B cell (primary cell): ENCODE results near the gene RHOD. TPM values are rescaled to one million over a fixed set of nuclear protein-coding genes. Genes with fewer than 3 reads are reported as not detected.
A peak's percentile ranks its signal among the peaks of the same experiment; 100 is the strongest.

ENCODE experiments used
- ATAC-seq: fragments of 200-7000 bp; cut with Tn5 transposase; one replicate; pipeline ENCODE4 v1.10.0; 2021; ENCODE audit warnings: low read depth, mild to moderate bottlenecking, moderate number of reproducible peaks, moderate library complexity
- CTCF ChIA-PET: fragments of 350-600 bp; sonication (Branson Sonifier 250); formaldehyde crosslinking; loops from one replicate; lab custom pipeline; 2021; ENCODE audit warnings: antibody characterized with exemption, inconsistent platforms; lab: Charles Lee
- POLR2A ChIA-PET: fragments of 350-600 bp; sonication (Branson Sonifier 250); formaldehyde crosslinking; loops from one replicate; lab custom pipeline; 2021; ENCODE audit warnings: antibody characterized with exemption; lab: Charles Lee
- DNase-seq: peaks from one replicate; pipeline ENCODE4 v3.0.0; 2013
- H2AFZ ChIP-seq: 2 replicates; pipeline ENCODE4 v1.6.1; 2012; ENCODE audit warnings: mild to moderate bottlenecking, low read depth, low read length; ENCODE audit not compliant: insufficient read depth, poor library complexity, severe bottlenecking
- H3K27ac ChIP-seq, 2 donors: 1 replicate in 1 of 2; 2 replicates in 1 of 2; pipeline ENCODE4 v1.5.1; 2012 to 2013; ENCODE audit warnings: low read length in 2 of 2, mild to moderate bottlenecking in 2 of 2, moderate library complexity in 1 of 2
- H3K27me3 ChIP-seq, 4 experiments: fragments of 200-600 bp in 1 of 4; sonication (generic) in 1 of 4; replicated peaks in 1 of 4; 1 replicate in 2 of 4; 2 replicates in 2 of 4; pipeline versions ENCODE4 v1.6.1 to v1.7.0; 2013 to 2016; ENCODE audit warnings: low read length in 3 of 4, mild to moderate bottlenecking in 2 of 4, mixed read lengths in 1 of 4, moderate library complexity in 1 of 4; ENCODE audit not compliant: insufficient read depth in 4 of 4, control insufficient read depth in 3 of 4; ENCODE audit errors: control extremely low read depth in 1 of 4
- H3K36me3 ChIP-seq, 2 experiments: replicated peaks in 1 of 2; 1 replicate in 1 of 2; 2 replicates in 1 of 2; pipeline versions ENCODE4 v1.6.1 to v1.7.1; 2013; ENCODE audit warnings: low read length in 1 of 2; ENCODE audit not compliant: insufficient read depth in 2 of 2, control insufficient read depth in 1 of 2; ENCODE audit errors: control extremely low read depth in 1 of 2, extremely low read depth in 1 of 2
- H3K4me1 ChIP-seq, 2 donors: fragments of 200-600 bp in 1 of 2; sonication (generic) in 1 of 2; 1 replicate in 1 of 2; 2 replicates in 1 of 2; pipeline versions ENCODE4 v1.5.1 to v1.6.1; 2013 to 2017; ENCODE audit warnings: low read length in 2 of 2; ENCODE audit not compliant: control insufficient read depth in 2 of 2, insufficient read depth in 2 of 2
- H3K4me2 ChIP-seq: replicated peaks from 2 replicates; pipeline ENCODE3; 2012; ENCODE audit warnings: mild to moderate bottlenecking, low read depth, low read length; ENCODE audit not compliant: poor library complexity, severe bottlenecking
- H3K4me3 ChIP-seq, 5 experiments: fragments of 200-600 bp in 1 of 5; sonication (generic) in 1 of 5; 1 replicate in 3 of 5; 2 replicates in 2 of 5; pipeline versions ENCODE4 v1.5.1 to v1.7.0; 2011 to 2016; ENCODE audit warnings: low read length in 4 of 5, mild to moderate bottlenecking in 4 of 5, low read depth in 2 of 5, control low read depth in 1 of 5, moderate library complexity in 1 of 5; ENCODE audit not compliant: insufficient read depth in 1 of 5; ENCODE audit errors: control extremely low read depth in 1 of 5, extremely low read depth in 1 of 5
- H3K79me2 ChIP-seq: fragments of 200-600 bp; sonication (generic); one replicate; pipeline ENCODE4 v1.6.0; 2016; ENCODE audit warnings: low read length; ENCODE audit not compliant: control insufficient read depth, insufficient read depth
- H3K9ac ChIP-seq: fragments of 200-600 bp; sonication (generic); 2 replicates; pipeline ENCODE4 v1.6.1; 2017; ENCODE audit warnings: mild to moderate bottlenecking, low read length, moderate library complexity
- H3K9me3 ChIP-seq, 3 donors: one replicate each; pipeline versions ENCODE4 v1.6.1 to v1.7.1; 2013; ENCODE audit warnings: low read length in 2 of 3; ENCODE audit not compliant: control insufficient read depth in 2 of 3, insufficient read depth in 1 of 3; ENCODE audit errors: control extremely low read depth in 1 of 3
- H4K20me1 ChIP-seq: 2 replicates; pipeline ENCODE4 v1.6.0; 2012; ENCODE audit warnings: mild to moderate bottlenecking, low read length; ENCODE audit not compliant: insufficient read depth, control insufficient read depth, poor library complexity, severe bottlenecking
- H3K27ac Mint-ChIP-seq: one replicate; pipeline ENCODE4 v1.8.0; 2021; ENCODE audit warnings: mixed read lengths
- H3K27me3 Mint-ChIP-seq: one replicate; pipeline ENCODE4 v1.8.0; 2021; ENCODE audit warnings: mixed read lengths
- H3K4me1 Mint-ChIP-seq: one replicate; pipeline ENCODE4 v1.8.0; 2021; ENCODE audit warnings: mixed read lengths
- H3K4me3 Mint-ChIP-seq: one replicate; pipeline ENCODE4 v1.8.0; 2021; ENCODE audit warnings: mixed read lengths
- H3K9me3 Mint-ChIP-seq: one replicate; pipeline ENCODE4 v1.8.0; 2022; ENCODE audit warnings: mixed read lengths; ENCODE audit not compliant: insufficient read depth
- EZH2 ChIP-seq: IDR thresholded peaks from 2 replicates; pipeline ENCODE4 v1.6.1; 2012; ENCODE audit warnings: borderline replicate concordance, low read depth, mild to moderate bottlenecking, moderate library complexity, low read length; ENCODE audit not compliant: insufficient read depth, poor library complexity, severe bottlenecking
- WGBS: methylation state at CpG from one replicate; pipeline ENCODE4 v1.1.5; 2013; ENCODE audit warnings: missing lambda C conversion rate; ENCODE audit not compliant: insufficient coverage; 5-methylcytosine and 5-hydroxymethylcytosine counted together
- intact Hi-C: fragments of 100-400 bp; cut with micrococcal nuclease; formaldehyde crosslinking; loops from one replicate; pipeline ENCODE4 v1.10.0; 2022
- polyA plus RNA-seq: library from polyadenylated mRNA; depleted of rRNA; stranded (reverse); fragments of >200 nt; gene quantifications from 2 replicates; pipeline ENCODE4 v1.2.3, GENCODE V29; 2012
- total RNA-seq, 2 donors: library from RNA; stranded (reverse); fragments of 120-200 nt in 1 of 2; gene quantifications; 1 replicate in 1 of 2; 2 replicates in 1 of 2; pipeline versions ENCODE4 v1.2.3 to v1.2.4, GENCODE V29; 2013 to 2022
- TF ChIP-seq, protein P1 (sequence below): fragments of 200-600 bp; IDR thresholded peaks from one replicate; pipeline ENCODE4 v1.8.0; 2022; ENCODE audit warnings: antibody characterized with exemption, mild to moderate bottlenecking

Gene RHOD
- total and polyA plus RNA-seq, 2 donors (not counting 1 experiment from before 2014, with no cell fraction given): 0.42 to 0.48 TPM

DNA sequence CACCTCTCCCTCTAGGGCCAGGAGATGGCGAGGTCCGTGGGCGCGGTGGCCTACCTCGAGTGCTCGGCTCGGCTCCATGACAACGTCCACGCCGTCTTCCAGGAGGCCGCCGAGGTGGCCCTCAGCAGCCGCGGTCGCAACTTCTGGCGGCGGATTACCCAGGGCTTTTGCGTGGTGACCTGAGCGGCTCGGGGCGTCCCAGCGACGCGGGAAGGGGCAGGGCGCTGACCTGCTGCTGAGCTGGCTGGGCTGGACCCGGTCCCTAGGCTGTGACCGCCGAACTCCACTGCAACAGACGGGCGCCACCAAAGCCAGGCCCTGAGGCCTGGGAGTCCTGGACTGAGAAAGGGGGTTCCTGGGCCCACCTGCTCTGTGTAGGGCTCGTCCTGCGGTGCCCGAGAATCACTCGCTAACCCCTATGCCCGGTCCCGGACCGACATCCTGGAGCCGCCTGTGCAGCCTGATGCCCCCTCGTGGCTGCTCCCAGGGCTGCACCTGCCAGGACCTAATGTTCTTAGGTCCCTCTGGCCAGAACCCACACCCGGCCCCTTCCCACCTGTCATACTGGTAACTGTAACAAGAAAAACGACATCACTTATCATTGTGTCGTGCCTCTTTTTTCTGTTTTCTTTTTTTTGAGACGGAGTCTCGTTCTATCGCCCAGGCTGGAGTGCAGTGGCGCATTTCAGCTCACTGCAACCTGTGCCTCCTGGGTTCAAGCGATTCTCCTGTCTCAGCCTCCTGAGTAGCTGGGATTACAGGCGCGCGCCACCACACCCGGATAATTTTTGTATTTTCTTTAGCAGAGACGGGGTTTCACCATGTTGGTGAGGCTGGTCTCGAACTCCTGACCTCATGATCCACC lies 15.0 kb downstream of the RHOD start:
- Mint-ChIP-seq H3K27me3 (peaks cover 12% of the 10 kb centered on the region), H3K9me3 (no peaks in the 10 kb centered on the region), H3K4me3 (peak overlapping the region; percentile 61), H3K4me1 (peaks cover 4% of the 10 kb centered on the region), H3K27ac (no peak overlapping the region)
- peak overlapping the region; percentile 35 for H3K9ac ChIP-seq
- peak overlapping the region; percentile 58 for H2AFZ ChIP-seq
- DNase-seq (peak; percentile 69), ATAC-seq (peak; percentile 86)
- no peaks in the 10 kb centered on the region for H3K9me3 ChIP-seq
- peaks cover 0 to 9% (median 4%) of the 10 kb centered on the region in 4 experiments for H3K27me3 ChIP-seq
- ChIA-PET POLR2A (no interaction called here), CTCF (interaction anchor here (0.7 to 2.0 kb wide), 6 partner anchors 10 to 376 kb away, joined by 3 to 6 read pairs (median 4); no protein-coding TSS in a partner anchor)
- 44% methylated on average over 53 of the region's 53 CpGs for WGBS
- H3K4me3 ChIP-seq: no peak overlapping the region
- H3K36me3 ChIP-seq: no peaks in the 10 kb centered on the region
- H3K4me1 ChIP-seq: peaks cover 6 to 7% of the 10 kb centered on the region in 2 donors
- no peaks in the 10 kb centered on the region for H4K20me1 ChIP-seq
- TF ChIP-seq EZH2: no peak
- TF ChIP-seq, protein P1, sequence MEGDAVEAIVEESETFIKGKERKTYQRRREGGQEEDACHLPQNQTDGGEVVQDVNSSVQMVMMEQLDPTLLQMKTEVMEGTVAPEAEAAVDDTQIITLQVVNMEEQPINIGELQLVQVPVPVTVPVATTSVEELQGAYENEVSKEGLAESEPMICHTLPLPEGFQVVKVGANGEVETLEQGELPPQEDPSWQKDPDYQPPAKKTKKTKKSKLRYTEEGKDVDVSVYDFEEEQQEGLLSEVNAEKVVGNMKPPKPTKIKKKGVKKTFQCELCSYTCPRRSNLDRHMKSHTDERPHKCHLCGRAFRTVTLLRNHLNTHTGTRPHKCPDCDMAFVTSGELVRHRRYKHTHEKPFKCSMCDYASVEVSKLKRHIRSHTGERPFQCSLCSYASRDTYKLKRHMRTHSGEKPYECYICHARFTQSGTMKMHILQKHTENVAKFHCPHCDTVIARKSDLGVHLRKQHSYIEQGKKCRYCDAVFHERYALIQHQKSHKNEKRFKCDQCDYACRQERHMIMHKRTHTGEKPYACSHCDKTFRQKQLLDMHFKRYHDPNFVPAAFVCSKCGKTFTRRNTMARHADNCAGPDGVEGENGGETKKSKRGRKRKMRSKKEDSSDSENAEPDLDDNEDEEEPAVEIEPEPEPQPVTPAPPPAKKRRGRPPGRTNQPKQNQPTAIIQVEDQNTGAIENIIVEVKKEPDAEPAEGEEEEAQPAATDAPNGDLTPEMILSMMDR: peak; percentile 78
- no peaks in the 10 kb centered on the region for H3K79me2 ChIP-seq
- H3K4me2 ChIP-seq: peak overlapping the region; percentile 72
- no peak overlapping the region for H3K27ac ChIP-seq
- intact Hi-C loops: no loop called here

DNA sequence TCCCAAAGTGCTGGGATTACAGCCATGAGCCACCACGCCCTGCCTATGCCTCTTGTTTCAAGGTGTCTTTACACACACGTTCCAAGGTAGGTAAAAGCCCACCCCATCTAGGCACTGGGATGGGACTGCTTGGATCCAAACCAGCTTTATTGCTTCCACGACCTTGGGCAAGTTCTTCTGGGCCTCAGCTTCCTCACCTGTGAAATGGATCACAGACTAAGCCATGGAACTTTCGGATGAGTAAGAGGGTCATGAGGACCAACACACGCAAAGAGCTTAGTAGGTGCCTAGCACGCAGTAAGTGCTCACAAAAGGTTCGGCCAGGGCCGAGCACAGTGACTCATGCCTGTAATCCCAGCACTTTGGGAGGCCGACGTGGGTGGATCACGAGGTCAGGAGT lies 15.6 kb downstream of the RHOD start:
- H2AFZ ChIP-seq: no peak overlapping the region
- Mint-ChIP-seq H3K4me3 (no peak overlapping the region), H3K9me3 (no peaks in the 10 kb centered on the region), H3K27me3 (peaks cover 12% of the 10 kb centered on the region), H3K27ac (no peak overlapping the region), H3K4me1 (peaks cover 4% of the 10 kb centered on the region)
- DNase-seq (no peak), ATAC-seq (no peak)
- intact Hi-C loops: no loop called here
- peaks cover 0 to 10% (median 5%) of the 10 kb centered on the region in 4 experiments for H3K27me3 ChIP-seq
- no peaks in the 10 kb centered on the region for H3K36me3 ChIP-seq
- H3K4me2 ChIP-seq: no peak overlapping the region
- H4K20me1 ChIP-seq: no peaks in the 10 kb centered on the region
- H3K27ac ChIP-seq: no peak overlapping the region
- H3K79me2 ChIP-seq: no peaks in the 10 kb centered on the region
- H3K9ac ChIP-seq: no peak overlapping the region
- no peak overlapping the region for H3K4me3 ChIP-seq
- no peak for TF ChIP-seq EZH2
- TF ChIP-seq, protein P1: no peak
- no peaks in the 10 kb centered on the region for H3K9me3 ChIP-seq
- 87% methylated on average over 11 of the region's 11 CpGs for WGBS
- ChIA-PET CTCF (interaction anchor here (0.6 to 2.0 kb wide), 7 partner anchors 9 to 377 kb away, joined by 3 to 5 read pairs (median 3); partner anchors contain the start of gene RHOD), POLR2A (interaction anchor here (0.7 kb wide), 1 partner anchor 115 kb away, joined by 3 read pairs; no protein-coding TSS in a partner anchor)
- H3K4me1 ChIP-seq: peaks cover 6 to 7% of the 10 kb centered on the region in 2 donors
